Activated CD4-positive, alpha-beta T cell treated with anti-CD3 and anti-CD28 coated beads, Interleukin-2, amount 50 U/mL, for 48 hours (primary cell): Measurements from ENCODE around the gene NAPB.

Experiments
- DNase-seq, 2 experiments: peaks; one replicate each; pipeline ENCODE4 v3.0.0-alpha.2; 2020

Gene NAPB

GRCh38 chr20:23437126-23437899 lies 16.0 kb upstream of the NAPB start:
- DNase-seq: no peak

DNA sequence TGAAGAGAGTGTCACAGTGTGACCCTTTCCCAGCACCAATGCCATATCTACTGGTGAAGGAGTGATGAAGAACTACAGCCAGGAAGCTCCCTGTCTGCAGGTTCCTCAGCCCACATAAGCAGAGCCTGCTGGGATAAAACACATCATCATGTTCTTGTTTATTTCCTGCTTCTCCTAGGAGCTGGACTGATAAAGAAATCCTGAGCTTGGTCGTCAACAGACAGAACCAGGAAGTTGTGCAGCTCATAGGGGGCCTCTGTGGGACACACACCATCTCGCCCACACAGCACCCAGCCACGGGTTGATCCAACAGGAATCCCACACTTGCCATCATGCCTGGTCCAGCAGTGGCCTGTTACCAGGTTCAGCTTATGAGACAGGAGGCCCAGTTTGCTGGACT lies 15.4 kb upstream of the NAPB start:
- DNase-seq: no peak

- no peak for DNase-seq
These were observed 14.6 kb upstream of the NAPB start for GRCh38 chr20:23435626-23436539.

GRCh38 chr20:23434521-23435313 lies 13.4 kb upstream of the NAPB start:
- no peak for DNase-seq

GRCh38 chr20:23433628-23434027 lies 12.3 kb upstream of the NAPB start:
- DNase-seq: no peak

- no peak for DNase-seq
These were observed 3.8 kb upstream of the NAPB start for GRCh38 chr20:23425129-23425528.

GRCh38 chr20:23419995-23420901 lies 1.0 kb downstream of the NAPB start:
- DNase-seq: peak; percentile 34 to 49

- DNase-seq: no peak
These were observed 1.7 kb downstream of the NAPB start for GRCh38 chr20:23419657-23419994.

GRCh38 chr20:23417861-23418260 lies 3.4 kb downstream of the NAPB start:
- no peak for DNase-seq

- DNase-seq: no peak
These were observed 5.2 kb downstream of the NAPB start for GRCh38 chr20:23415959-23416583.

DNA sequence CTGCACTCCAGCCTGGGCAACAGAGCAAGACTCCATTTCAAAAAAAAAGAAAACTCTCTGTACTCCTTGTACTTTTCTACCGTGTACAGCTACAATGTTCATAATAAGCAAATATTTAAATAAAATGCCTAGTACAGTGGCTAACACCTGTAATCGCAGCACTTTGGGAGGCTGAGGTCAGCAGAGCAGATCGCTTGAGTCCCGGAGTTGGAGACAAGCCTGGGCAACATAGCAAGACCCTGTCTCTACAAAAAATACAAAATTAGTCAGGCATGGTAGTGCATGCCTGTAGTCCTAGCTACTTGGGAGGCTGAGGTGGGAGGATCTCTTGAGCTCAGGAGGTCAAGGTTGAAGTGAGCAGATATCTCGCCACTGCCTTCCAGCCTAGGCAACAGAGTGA lies 5.7 kb downstream of the NAPB start:
- DNase-seq: no peak

GRCh38 chr20:23414526-23415188 lies 6.6 kb downstream of the NAPB start:
- no peak for DNase-seq

DNA sequence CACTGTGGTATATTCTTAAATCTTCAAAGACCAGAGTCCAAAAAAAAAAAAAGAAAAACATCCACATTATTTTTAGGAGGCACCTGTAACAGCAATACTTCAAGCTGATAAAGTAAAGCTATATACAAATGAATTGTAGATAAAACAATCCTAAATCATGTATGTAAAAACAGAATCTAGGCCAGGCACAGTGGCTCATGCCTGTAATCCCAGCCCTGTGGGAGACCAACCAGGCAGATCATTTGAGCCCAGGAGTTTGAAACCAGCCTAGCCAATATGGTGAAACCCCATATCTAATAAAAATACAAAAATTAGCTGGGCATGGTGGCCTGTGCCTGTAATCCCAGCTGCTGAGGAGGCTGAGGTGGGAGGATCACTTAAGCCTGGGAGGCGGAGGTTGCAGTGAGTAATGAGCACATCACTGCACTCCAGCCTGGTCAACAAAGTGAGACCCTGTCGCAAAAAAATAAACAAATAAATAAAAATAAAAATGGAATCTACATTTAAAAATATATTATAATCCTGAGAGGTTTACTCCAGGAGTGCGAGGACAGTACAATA lies 7.3 kb downstream of the NAPB start:
- DNase-seq: no peak

DNA sequence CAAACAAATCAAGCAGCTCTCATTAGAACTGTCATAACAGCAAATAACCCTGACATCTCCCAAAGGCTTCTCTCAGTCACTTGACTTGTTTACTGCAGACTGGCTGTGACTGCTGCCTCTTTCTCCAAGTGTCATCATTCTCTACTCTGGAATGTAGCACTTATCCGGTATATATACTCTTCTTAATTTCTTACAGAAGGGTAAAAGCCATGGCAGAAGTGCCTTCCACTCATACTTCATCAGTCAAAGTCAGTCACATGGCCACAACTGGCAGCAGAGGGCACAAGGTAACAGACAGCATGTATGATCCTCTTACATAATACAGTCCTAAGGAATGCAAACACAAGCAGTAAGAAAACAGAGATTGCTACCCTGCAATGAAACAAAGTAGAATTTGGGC lies 9.3 kb downstream of the NAPB start:
- DNase-seq: no peak

- no peak for DNase-seq
These were observed 10.2 kb downstream of the NAPB start for GRCh38 chr20:23410916-23411695.

- no peak for DNase-seq
These were observed 11.5 kb downstream of the NAPB start for GRCh38 chr20:23409800-23410199.

GRCh38 chr20:23408957-23409356 lies 12.3 kb downstream of the NAPB start:
- no peak for DNase-seq

DNA sequence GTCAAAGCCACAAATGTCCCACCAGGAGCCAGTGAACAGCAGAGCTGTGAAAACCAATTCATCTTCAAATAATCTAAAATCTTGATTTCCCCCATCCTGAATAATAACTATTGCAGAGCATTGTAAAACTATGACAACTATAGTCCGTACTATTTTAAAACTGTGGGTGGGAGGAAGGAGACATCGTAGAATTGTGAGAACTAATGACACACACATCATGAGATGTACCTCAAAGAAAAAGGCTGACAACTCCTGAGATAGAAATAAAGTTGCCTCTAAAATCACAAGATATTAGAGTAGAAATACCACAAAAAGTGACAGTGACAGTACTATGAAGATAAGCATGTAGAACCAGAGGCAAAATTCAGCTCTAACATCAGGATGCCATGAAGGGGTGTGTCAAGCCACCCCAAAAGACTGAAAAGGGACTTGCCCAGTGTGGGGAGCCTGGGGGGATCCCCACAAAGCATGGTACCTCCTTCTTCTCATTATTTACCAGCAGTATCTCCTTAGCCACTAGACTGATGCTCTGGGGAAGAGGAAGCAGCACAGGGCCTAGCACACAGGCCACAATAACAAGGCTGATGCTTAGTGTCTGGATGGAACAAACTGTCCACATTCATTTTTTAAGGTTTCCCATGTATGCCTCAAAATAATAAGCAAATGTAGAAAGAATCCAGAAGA lies 13.4 kb downstream of the NAPB start:
- no peak for DNase-seq

- DNase-seq: no peak
These were observed 14.4 kb downstream of the NAPB start for GRCh38 chr20:23406880-23407279.
